ENCODE results near the gene ARHGAP28.

ARHGAP28 gene

DNA sequence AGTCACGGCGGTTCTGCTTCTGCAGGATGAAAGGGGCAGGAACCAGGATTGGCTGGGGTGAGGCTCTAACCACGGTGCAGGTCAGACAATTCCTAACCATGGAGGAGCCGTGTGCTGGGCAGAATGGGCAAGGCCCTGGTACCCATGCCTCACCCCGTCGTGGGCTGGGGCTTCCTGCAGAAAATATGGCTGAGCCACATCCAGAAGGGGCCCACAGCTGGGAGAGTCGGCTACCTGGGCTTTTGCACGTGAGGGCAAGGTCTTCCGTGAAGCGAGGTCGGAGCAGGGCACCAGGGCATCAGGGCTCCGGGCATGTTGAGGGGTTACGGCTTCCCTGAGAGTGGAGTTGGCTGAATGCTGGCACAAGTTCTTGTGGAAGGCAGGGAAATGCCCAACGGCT lies 147.8 kb downstream of the ARHGAP28 start:
- H3K9me3 ChIP-seq, result no peaks in the 10 kb centered on the region
- H3K27ac ChIP-seq, result no peak overlapping the region
- no peaks in the 10 kb centered on the region for H3K27me3 ChIP-seq
- no peaks in the 10 kb centered on the region for H3K4me1 ChIP-seq (ENCODE audit: control insufficient read depth in 1 of 2, insufficient read depth in 1 of 2, low read depth in 1 of 2, low read length in 1 of 2)
- TF ChIP-seq, protein P1, sequence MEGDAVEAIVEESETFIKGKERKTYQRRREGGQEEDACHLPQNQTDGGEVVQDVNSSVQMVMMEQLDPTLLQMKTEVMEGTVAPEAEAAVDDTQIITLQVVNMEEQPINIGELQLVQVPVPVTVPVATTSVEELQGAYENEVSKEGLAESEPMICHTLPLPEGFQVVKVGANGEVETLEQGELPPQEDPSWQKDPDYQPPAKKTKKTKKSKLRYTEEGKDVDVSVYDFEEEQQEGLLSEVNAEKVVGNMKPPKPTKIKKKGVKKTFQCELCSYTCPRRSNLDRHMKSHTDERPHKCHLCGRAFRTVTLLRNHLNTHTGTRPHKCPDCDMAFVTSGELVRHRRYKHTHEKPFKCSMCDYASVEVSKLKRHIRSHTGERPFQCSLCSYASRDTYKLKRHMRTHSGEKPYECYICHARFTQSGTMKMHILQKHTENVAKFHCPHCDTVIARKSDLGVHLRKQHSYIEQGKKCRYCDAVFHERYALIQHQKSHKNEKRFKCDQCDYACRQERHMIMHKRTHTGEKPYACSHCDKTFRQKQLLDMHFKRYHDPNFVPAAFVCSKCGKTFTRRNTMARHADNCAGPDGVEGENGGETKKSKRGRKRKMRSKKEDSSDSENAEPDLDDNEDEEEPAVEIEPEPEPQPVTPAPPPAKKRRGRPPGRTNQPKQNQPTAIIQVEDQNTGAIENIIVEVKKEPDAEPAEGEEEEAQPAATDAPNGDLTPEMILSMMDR (IDR thresholded peaks at IDR 0.05), result no peak
- H3K4me3 ChIP-seq (ENCODE audit: low read depth in 1 of 2, low read length in 1 of 2), result no peak overlapping the region
- H3K36me3 ChIP-seq, result no peaks in the 10 kb centered on the region

DNA sequence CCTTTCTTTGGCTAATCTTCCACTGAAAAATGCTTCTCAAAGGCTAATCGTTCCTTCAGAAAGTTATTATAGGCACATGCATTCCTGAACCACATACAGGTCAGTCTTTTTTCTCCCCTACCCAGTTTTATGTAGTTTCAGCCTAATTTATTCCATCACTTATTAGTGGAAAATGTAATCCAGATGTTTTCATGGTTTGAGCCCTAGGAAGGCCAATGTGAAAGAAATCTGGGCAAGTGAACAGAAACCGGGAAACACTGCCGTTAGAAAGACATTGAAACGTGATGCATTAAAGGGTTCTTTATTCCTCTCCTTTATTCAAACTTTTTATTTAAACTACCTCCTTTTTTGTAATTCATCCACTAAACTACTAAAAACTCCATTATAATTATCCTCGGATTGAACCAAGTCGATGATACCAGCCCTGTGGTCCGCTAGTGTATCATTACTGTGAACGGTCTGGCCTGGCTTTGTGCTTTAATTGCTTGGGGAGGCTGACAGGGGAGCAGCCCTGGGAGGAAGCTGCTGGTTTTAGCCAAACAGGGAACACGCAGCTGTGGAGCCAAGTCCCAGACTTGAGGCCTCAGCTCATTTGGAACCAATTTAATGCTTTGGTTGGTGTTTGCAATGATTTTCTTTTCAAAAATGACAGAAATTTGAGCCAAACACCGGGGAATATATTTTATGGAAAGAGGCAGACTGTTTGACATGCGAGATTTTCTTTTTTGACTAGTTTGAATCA lies 149.2 kb downstream of the ARHGAP28 start:
- H3K9me3 ChIP-seq, result no peaks in the 10 kb centered on the region
- no peaks in the 10 kb centered on the region for H3K27me3 ChIP-seq
- H3K27ac ChIP-seq, result no peak overlapping the region
- no peaks in the 10 kb centered on the region for H3K36me3 ChIP-seq
- H3K4me3 ChIP-seq (ENCODE audit: low read depth in 1 of 2, low read length in 1 of 2), result no peak overlapping the region
- H3K4me1 ChIP-seq (ENCODE audit: control insufficient read depth in 1 of 2, insufficient read depth in 1 of 2, low read depth in 1 of 2, low read length in 1 of 2), result no peaks in the 10 kb centered on the region
- TF ChIP-seq, protein P1 (IDR thresholded peaks at IDR 0.05), result no peak

DNA sequence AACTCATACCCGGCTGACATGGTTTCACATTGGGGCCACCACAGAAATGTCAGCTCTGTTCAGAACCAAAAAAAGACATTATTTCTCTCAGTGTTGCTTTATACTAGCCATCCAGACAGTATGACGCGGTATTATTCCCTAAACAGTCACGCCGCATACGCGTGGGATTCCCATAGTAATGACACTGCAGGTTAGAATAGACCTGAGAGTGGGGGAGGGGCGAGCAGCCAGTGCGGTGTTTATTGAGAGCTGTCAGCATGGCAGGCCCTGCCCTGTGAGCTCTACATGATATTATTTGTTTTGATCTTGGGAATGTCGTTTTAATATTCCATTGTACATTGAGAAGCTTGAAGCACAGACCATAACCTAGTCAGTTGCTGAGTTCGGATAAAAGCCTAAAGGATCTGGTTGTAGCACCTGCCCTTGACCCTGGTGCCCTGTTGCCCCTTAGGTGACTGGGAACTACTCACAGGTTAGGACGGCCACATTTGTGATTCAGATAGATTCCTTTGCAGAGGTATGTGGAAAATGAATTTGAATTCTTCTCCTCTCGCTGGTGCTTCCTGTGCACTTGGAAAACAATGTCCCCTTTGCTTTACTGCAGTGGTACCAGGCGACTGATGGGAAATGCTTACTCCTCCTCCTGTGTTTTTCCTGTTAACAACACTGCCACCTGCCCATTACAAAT lies 150.1 kb downstream of the ARHGAP28 start:
- TF ChIP-seq, protein P1 (IDR thresholded peaks at IDR 0.05), result no peak
- Histone ChIP-seq H3K9me3 (no peaks in the 10 kb centered on the region), H3K4me3 (ENCODE audit: low read depth in 1 of 2, low read length in 1 of 2) (no peak overlapping the region), H3K36me3 (no peaks in the 10 kb centered on the region), H3K27ac (no peak overlapping the region), H3K27me3 (no peaks in the 10 kb centered on the region), H3K4me1 (ENCODE audit: control insufficient read depth in 1 of 2, insufficient read depth in 1 of 2, low read depth in 1 of 2, low read length in 1 of 2) (no peaks in the 10 kb centered on the region)

DNA sequence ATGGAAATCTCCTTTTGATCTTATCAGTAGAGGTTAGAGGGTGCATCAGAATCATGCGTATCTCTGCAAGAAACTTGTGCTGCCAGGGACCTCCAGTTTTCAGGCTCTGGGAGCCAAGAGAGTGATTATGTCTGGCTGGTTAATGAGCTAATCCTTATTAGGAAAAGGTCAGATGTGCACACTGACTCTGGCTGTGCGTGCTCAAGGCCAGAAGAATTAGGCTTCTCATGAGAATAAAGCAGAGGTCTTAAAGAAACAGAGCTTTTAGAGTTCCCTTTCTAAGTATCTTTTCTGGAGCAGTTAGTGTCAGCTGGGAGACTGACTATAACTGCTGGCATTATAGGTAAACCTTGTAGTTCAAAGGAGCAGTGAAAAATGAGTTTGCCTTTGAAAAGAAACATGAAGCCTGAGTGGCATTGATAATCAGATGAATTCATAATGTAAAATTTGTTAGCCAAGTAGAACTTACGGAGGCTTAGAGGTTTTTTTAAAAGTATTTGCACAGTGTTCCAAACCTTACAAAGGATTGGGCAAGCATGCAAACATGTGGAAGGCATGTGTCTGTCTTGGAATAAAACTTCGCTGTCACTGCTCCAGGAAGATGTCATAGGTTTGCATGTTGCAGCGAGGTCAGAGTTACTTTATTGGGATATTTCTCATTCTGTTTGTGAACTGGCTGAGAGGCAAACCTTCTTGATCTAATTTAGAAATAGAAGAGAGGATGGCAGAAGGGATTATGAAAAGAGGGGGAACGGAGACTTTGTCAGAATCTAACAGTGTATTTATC lies 151.7 kb downstream of the ARHGAP28 start:
- no peaks in the 10 kb centered on the region for H3K27me3 ChIP-seq
- H3K27ac ChIP-seq, result no peak overlapping the region
- no peaks in the 10 kb centered on the region for H3K36me3 ChIP-seq
- no peak overlapping the region for H3K4me3 ChIP-seq (ENCODE audit: low read depth in 1 of 2, low read length in 1 of 2)
- no peaks in the 10 kb centered on the region for H3K4me1 ChIP-seq (ENCODE audit: control insufficient read depth in 1 of 2, insufficient read depth in 1 of 2, low read depth in 1 of 2, low read length in 1 of 2)
- TF ChIP-seq, protein P1 (IDR thresholded peaks at IDR 0.05), result no peak
- H3K9me3 ChIP-seq, result no peaks in the 10 kb centered on the region

DNA sequence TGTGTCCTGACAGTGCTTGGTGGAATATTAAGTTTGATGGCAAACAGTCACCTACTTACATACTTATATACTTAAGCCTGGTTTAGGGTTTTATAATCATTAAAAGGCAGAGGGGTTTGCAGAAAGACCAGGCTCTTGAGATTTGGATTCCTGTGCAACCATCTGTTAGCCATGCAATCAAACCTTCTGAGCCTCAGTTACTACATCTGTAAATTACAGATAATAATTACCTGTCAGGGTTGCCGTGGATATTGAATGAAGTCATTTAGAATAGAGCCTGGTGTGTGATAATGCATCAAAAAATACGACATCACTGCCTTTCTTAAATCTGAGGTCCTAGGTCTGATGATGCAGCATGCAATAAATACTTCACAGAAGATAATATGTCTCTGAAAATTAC lies 152.9 kb downstream of the ARHGAP28 start:
- TF ChIP-seq, protein P1 (IDR thresholded peaks at IDR 0.05), result no peak
- H3K36me3 ChIP-seq, result no peaks in the 10 kb centered on the region
- no peaks in the 10 kb centered on the region for H3K4me1 ChIP-seq (ENCODE audit: control insufficient read depth in 1 of 2, insufficient read depth in 1 of 2, low read depth in 1 of 2, low read length in 1 of 2)
- no peaks in the 10 kb centered on the region for H3K9me3 ChIP-seq
- no peak overlapping the region for H3K4me3 ChIP-seq (ENCODE audit: low read depth in 1 of 2, low read length in 1 of 2)
- no peaks in the 10 kb centered on the region for H3K27me3 ChIP-seq
- H3K27ac ChIP-seq, result no peak overlapping the region
